ENCODE measurements around the gene JAK1. TPM values are rescaled to one million over a fixed set of nuclear protein-coding genes. Genes with fewer than 3 reads are reported as not detected.

JAK1 gene
- total and polyA plus RNA-seq, 2 of the 8 experiments (the other 6 are each of a cell fraction or from before 2014, with no cell fraction given) = 7.8 to 24.5 TPM

DNA sequence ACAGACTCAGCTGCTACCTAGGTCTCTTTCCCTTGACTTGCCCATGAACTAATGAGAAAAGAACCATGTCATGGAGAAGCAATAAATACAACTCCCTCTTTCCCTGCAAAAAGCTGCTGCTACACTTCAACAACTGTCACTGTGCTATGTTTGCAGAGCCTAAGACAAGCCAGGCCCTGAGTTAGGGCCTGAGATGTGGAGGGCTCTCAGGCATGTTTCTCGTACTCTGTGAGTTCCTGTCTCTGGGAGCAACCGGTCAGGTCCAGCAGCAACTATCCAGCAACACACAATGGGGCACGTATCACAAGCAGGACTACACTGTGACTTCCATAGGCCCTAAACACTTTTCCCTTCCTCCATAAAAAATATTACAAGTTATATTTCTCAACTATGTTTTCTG is 91.7 kb downstream of the JAK1 start:
- Histone ChIP-seq H3K4me1 (replicated peaks in 1 of 4; ENCODE audit: control insufficient read depth in 3 of 4, insufficient read depth in 4 of 4, low read length in 3 of 4) (peaks cover 0 to 3% (median 1%) of the 10 kb centered on the region in 4 experiments; a peak in 2 of 7 replicates), H3K27me3 (replicated peaks in 1 of 4; ENCODE audit: control insufficient read depth in 3 of 4, extremely low read depth in 1 of 4, insufficient read depth in 3 of 4, low read length in 3 of 4) (no peaks in the 10 kb centered on the region), H2BK12ac (ENCODE audit: low read depth, low read length) (no peak overlapping the region), H3K27ac (ENCODE audit: low read depth, low read length) (no peak overlapping the region), H3K18ac (ENCODE audit: extremely low read depth, low read length) (no peak overlapping the region), H4K8ac (ENCODE audit: extremely low read depth, insufficient read depth, low read length) (no peak overlapping the region), H3K4me3 (ENCODE audit: extremely low read depth in 1 of 4, insufficient read depth in 2 of 4, low read depth in 3 of 4, low read length in 4 of 4) (no peak overlapping the region), H2BK5ac (ENCODE audit: low read depth, low read length) (no peak overlapping the region), H4K91ac (replicated peaks; ENCODE audit: insufficient read length, low read length) (no peak overlapping the region), H3K23me2 (ENCODE audit: low read depth, low read length) (no peaks in the 10 kb centered on the region), H4K20me1 (replicated peaks in 1 of 2; ENCODE audit: control insufficient read depth in 1 of 2, insufficient read depth in 2 of 2, low read length in 2 of 2) (no peaks in the 10 kb centered on the region), H3K79me2 (ENCODE audit: control insufficient read depth in 1 of 2, insufficient read depth in 2 of 2, low read length in 2 of 2) (no peaks in the 10 kb centered on the region), H2BK15ac (ENCODE audit: low read length) (no peak overlapping the region), H4K5ac (ENCODE audit: insufficient read length, low read depth, low read length) (no peak overlapping the region), H3K14ac (ENCODE audit: insufficient read length) (no peak overlapping the region), H2BK120ac (replicated peaks; ENCODE audit: low read depth, low read length) (no peak overlapping the region), H3K4ac (replicated peaks; ENCODE audit: insufficient read length, low read depth, low read length) (no peak overlapping the region), H2AK5ac (ENCODE audit: low read depth, low read length) (no peak overlapping the region), H3K4me2 (ENCODE audit: insufficient read depth in 1 of 2, low read depth in 2 of 2, low read length in 2 of 2) (no peak overlapping the region), H3K56ac (replicated peaks; ENCODE audit: insufficient read length, low read depth, low read length) (no peak overlapping the region), H2BK20ac (ENCODE audit: low read length) (no peak overlapping the region), H3K9me3 (ENCODE audit: insufficient read depth in 2 of 2, low read depth in 1 of 2, low read length in 1 of 2) (no peaks in the 10 kb centered on the region), H2AFZ (ENCODE audit: low read length) (no peak overlapping the region), H3K23ac (ENCODE audit: insufficient read length) (no peak overlapping the region), H3K36me3 (ENCODE audit: control insufficient read depth in 2 of 4, insufficient read depth in 4 of 4, low read length in 3 of 4) (no peaks in the 10 kb centered on the region; a peak in 1 of 8 replicates), H3K9ac (replicated peaks in 1 of 4; ENCODE audit: extremely low read depth in 1 of 4, low read depth in 3 of 4, low read length in 3 of 4) (no peak overlapping the region), H3K79me1 (ENCODE audit: low read depth, low read length) (no peaks in the 10 kb centered on the region)
- FAIRE-seq = no peak
- ChIA-PET CTCF (ENCODE audit: partially characterized antibody) (interaction anchor here (1.0 kb wide), 1 partner anchor 10 kb away, joined by 3 read pairs; no protein-coding TSS in a partner anchor), POLR2A (ENCODE audit: partially characterized antibody) (no interaction called here)
- WGBS, 2 experiments (ENCODE audit: extremely low coverage in 1 of 2, insufficient coverage in 1 of 2, insufficient read length in 1 of 2, insufficient replicate concordance in 2 of 2, low coverage in 1 of 2, low lambda C conversion rate in 2 of 2, missing lambda C conversion rate in 1 of 2) = 83% methylated on average over 3 of the region's 3 CpGs; no CpG with 5 or more reads in 1 of the 2 experiments
- DNase-seq (ENCODE audit: low read depth in 1 of 2, low spot score in 2 of 2) = no peak
- no peak for TF ChIP-seq NANOG (IDR thresholded peaks at IDR 0.05; ENCODE audit: insufficient read depth, low read depth, low read length, poor library complexity, severe bottlenecking)
- no peak for TF ChIP-seq ASH2L (IDR thresholded peaks at IDR 0.05; ENCODE audit: low read length)
- TF ChIP-seq KDM5A (IDR thresholded peaks at IDR 0.05; ENCODE audit: low read length) = no peak
- TF ChIP-seq BCL11A (IDR thresholded peaks at IDR 0.05; ENCODE audit: low read depth in 2 of 2, low read length in 2 of 2) = no peak
- TF ChIP-seq NRF1 (IDR thresholded peaks at IDR 0.05; ENCODE audit: low read depth, low read length) = no peak
- no peak for TF ChIP-seq EGR1 (IDR thresholded peaks at IDR 0.05; ENCODE audit: borderline replicate concordance, low read depth, low read length)
- TF ChIP-seq, protein P1, sequence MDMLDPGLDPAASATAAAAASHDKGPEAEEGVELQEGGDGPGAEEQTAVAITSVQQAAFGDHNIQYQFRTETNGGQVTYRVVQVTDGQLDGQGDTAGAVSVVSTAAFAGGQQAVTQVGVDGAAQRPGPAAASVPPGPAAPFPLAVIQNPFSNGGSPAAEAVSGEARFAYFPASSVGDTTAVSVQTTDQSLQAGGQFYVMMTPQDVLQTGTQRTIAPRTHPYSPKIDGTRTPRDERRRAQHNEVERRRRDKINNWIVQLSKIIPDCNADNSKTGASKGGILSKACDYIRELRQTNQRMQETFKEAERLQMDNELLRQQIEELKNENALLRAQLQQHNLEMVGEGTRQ (IDR thresholded peaks at IDR 0.05; ENCODE audit: low read length) = no peak
- TF ChIP-seq SIX5 (IDR thresholded peaks at IDR 0.05; ENCODE audit: low read depth, low read length) = no peak
- no peak for TF ChIP-seq BACH1 (IDR thresholded peaks at IDR 0.05; ENCODE audit: low read length)
- TF ChIP-seq SRF (IDR thresholded peaks at IDR 0.05; ENCODE audit: low read depth, low read length) = no peak
- no peak for TF ChIP-seq SP2 (IDR thresholded peaks at IDR 0.05; ENCODE audit: low read length)
- no peak for TF ChIP-seq TBP (IDR thresholded peaks at IDR 0.05; ENCODE audit: low read depth, low read length)
- TF ChIP-seq, protein P2, sequence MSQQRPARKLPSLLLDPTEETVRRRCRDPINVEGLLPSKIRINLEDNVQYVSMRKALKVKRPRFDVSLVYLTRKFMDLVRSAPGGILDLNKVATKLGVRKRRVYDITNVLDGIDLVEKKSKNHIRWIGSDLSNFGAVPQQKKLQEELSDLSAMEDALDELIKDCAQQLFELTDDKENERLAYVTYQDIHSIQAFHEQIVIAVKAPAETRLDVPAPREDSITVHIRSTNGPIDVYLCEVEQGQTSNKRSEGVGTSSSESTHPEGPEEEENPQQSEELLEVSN (IDR thresholded peaks at IDR 0.05) = no peak

All from H1 (cell line).